Endothelial cell of umbilical vein (primary cell): ENCODE data around the gene MTG1. TPM values are rescaled to one million over a fixed set of nuclear protein-coding genes. Genes with fewer than 3 reads are reported as not detected.

ENCODE experiments used
- BruUV-seq: library from RNA; stranded (reverse); fragments of 400-500 nt; replicated peaks from 2 replicates; lab custom pipeline; 2021; lab: Mats Ljungman, UMichigan
- CTCF ChIA-PET: fragments of 300-600, 350-600 bp; sonication (Branson Sonifier 250); formaldehyde crosslinking; loops from one replicate; lab custom pipeline; 2021; ENCODE audit warnings: antibody characterized with exemption, inconsistent platforms; lab: Charles Lee
- POLR2A ChIA-PET: fragments of 300-600, 350-600 bp; sonication (Branson Sonifier 250); formaldehyde crosslinking; loops from one replicate; lab custom pipeline; 2021; ENCODE audit warnings: antibody characterized with exemption, inconsistent platforms; lab: Charles Lee
- DNase-seq: peaks from one replicate; pipeline ENCODE4 v3.0.0-alpha.2; 2011; ENCODE audit warnings: low read depth, low spot score
- FAIRE-seq: peaks from 2 replicates; lab custom pipeline; 2011; peaks lifted over from hg19 to GRCh38; lab: Jason Lieb, UNC
- H2AFZ ChIP-seq: 2 replicates; pipeline ENCODE4 v1.6.0; 2012; ENCODE audit warnings: low read depth, low read length, control low read depth, inconsistent platforms
- H3K27ac ChIP-seq: 2 replicates; pipeline ENCODE4 v1.5.1; 2011; ENCODE audit warnings: low read depth, mild to moderate bottlenecking, control low read depth, low read length, moderate library complexity; ENCODE audit not compliant: insufficient read depth
- H3K27me3 ChIP-seq, 2 experiments: 2 replicates each; pipeline versions ENCODE4 v1.6.0 to v1.6.1; 2011; ENCODE audit warnings: low read length in 2 of 2, mixed read lengths in 1 of 2; ENCODE audit not compliant: control insufficient read depth in 2 of 2, insufficient read depth in 2 of 2
- H3K36me3 ChIP-seq, 2 experiments: 2 replicates in 1 of 2; 3 replicates in 1 of 2; pipeline ENCODE4 v1.5.1; 2011; ENCODE audit warnings: low read length in 2 of 2, mild to moderate bottlenecking in 1 of 2, moderate library complexity in 1 of 2; ENCODE audit not compliant: control insufficient read depth in 2 of 2, insufficient read depth in 2 of 2; ENCODE audit errors: extremely low read depth in 1 of 2
- H3K4me1 ChIP-seq: 3 replicates; pipeline ENCODE4 v1.5.1; 2011; ENCODE audit warnings: mild to moderate bottlenecking, low read length; ENCODE audit not compliant: control insufficient read depth, insufficient read depth; ENCODE audit errors: extremely low read depth
- H3K4me2 ChIP-seq: 2 replicates; pipeline ENCODE4 v1.6.1; 2011; ENCODE audit warnings: low read length, control low read depth, mixed read lengths; ENCODE audit not compliant: insufficient read depth
- H3K4me3 ChIP-seq, 3 experiments: fragments of 200-600 bp in 1 of 3; sonication (generic), shearing (Covaris generic) in 1 of 3; replicated peaks in 1 of 3; 2 replicates each; pipeline ENCODE4 v1.5.1; 2011 to 2016; ENCODE audit warnings: control low read depth in 3 of 3, low read length in 3 of 3, mild to moderate bottlenecking in 2 of 3, inconsistent platforms in 1 of 3, low read depth in 1 of 3, moderate library complexity in 1 of 3; ENCODE audit not compliant: insufficient read depth in 1 of 3
- H3K79me2 ChIP-seq: 2 replicates; pipeline ENCODE4 v1.6.0; 2012; ENCODE audit warnings: low read length, inconsistent platforms; ENCODE audit not compliant: control insufficient read depth, insufficient read depth
- H3K9ac ChIP-seq: replicated peaks from 2 replicates; pipeline ENCODE3; 2011; ENCODE audit warnings: low read length, control low read depth; ENCODE audit not compliant: insufficient read depth; ENCODE audit errors: extremely low read depth
- H3K9me1 ChIP-seq: replicated peaks from 3 replicates; pipeline ENCODE4 v1.6.0; 2011; ENCODE audit warnings: mild to moderate bottlenecking, low read length; ENCODE audit not compliant: control insufficient read depth, insufficient read depth; ENCODE audit errors: extremely low read depth
- H3K9me3 ChIP-seq: replicated peaks from 2 replicates; pipeline ENCODE4 v1.5.1; 2012; ENCODE audit warnings: low read length, inconsistent platforms; ENCODE audit not compliant: control insufficient read depth, insufficient read depth
- H4K20me1 ChIP-seq: replicated peaks from 2 replicates; pipeline ENCODE3; 2011; ENCODE audit warnings: mild to moderate bottlenecking, low read length; ENCODE audit not compliant: control insufficient read depth, insufficient read depth; ENCODE audit errors: extremely low read depth
- EZH2 ChIP-seq: IDR thresholded peaks from 2 replicates; pipeline ENCODE4 v1.6.1; 2012; ENCODE audit warnings: borderline replicate concordance, low read depth, mild to moderate bottlenecking, moderate library complexity, low read length, inconsistent platforms; ENCODE audit not compliant: severe bottlenecking
- FOS ChIP-seq: IDR thresholded peaks from 2 replicates; pipeline ENCODE4 v1.6.1; 2011; ENCODE audit warnings: mild to moderate bottlenecking, low read length, moderate library complexity, borderline replicate concordance; ENCODE audit not compliant: insufficient read depth
- GATA2 ChIP-seq: IDR thresholded peaks from 2 replicates; pipeline ENCODE4 v1.7.0; 2011; ENCODE audit warnings: low read depth, mild to moderate bottlenecking, moderate library complexity, mixed read lengths, low read length; ENCODE audit not compliant: insufficient read length, insufficient read depth
- JUN ChIP-seq: IDR thresholded peaks from 2 replicates; pipeline ENCODE4 v1.6.1; 2011; ENCODE audit warnings: borderline replicate concordance, low read depth; ENCODE audit not compliant: insufficient read length, insufficient read depth
- MAX ChIP-seq: IDR thresholded peaks from 2 replicates; pipeline ENCODE4 v1.6.1; 2011; ENCODE audit not compliant: insufficient read depth, insufficient read length
- MYC ChIP-seq: IDR thresholded peaks from one replicate; pipeline ENCODE4 v1.6.1; 2011; ENCODE audit warnings: mild to moderate bottlenecking, low read depth, low read length
- POLR2A ChIP-seq: IDR thresholded peaks from 2 replicates; pipeline ENCODE4 v1.6.1; 2012; ENCODE audit warnings: low read depth, mild to moderate bottlenecking, control low read depth, low read length
- POLR2AphosphoS5 ChIP-seq: IDR thresholded peaks from 2 replicates; pipeline ENCODE4 v1.6.1; 2012; ENCODE audit warnings: low read depth, mild to moderate bottlenecking, control low read depth, low read length, moderate library complexity; ENCODE audit not compliant: insufficient read depth
- dilution Hi-C: fragments of 300-500 bp; cut with MboI; formaldehyde crosslinking; loops from one replicate; pipeline ENCODE4 v1.15.0; 2019; ENCODE audit warnings: low sequenced_read_pairs; ENCODE audit not compliant: extremely low pct_ligation_motif_present
- intact Hi-C: fragments of 100-400 bp; cut with micrococcal nuclease; formaldehyde crosslinking; loops from one replicate; pipeline ENCODE4 v1.10.0; 2022
- polyA plus RNA-seq, 4 experiments: library from polyadenylated mRNA; depleted of rRNA in 3 of 4; stranded (reverse) in 3 of 4; unstranded in 1 of 4; fragments of >200 nt; gene quantifications; 2 replicates each; pipeline versions ENCODE4 v1.2.1 to v1.2.3, GENCODE V29; 2011 to 2012; ENCODE audit warnings: missing spikeins in 1 of 4
- total RNA-seq: library from RNA; stranded (reverse); gene quantifications from 2 replicates; pipeline ENCODE4 v1.2.3, GENCODE V29; 2021
- TF ChIP-seq, protein P1 (sequence below), 2 donors: IDR thresholded peaks; 1 replicate in 1 of 2; 2 replicates in 1 of 2; pipeline ENCODE4 v1.5.1; 2011; ENCODE audit warnings: low read length in 2 of 2, mild to moderate bottlenecking in 2 of 2, moderate library complexity in 2 of 2, control low read depth in 1 of 2, inconsistent platforms in 1 of 2, low read depth in 1 of 2; ENCODE audit not compliant: insufficient read depth in 1 of 2; ENCODE audit errors: extremely low read depth in 1 of 2

Gene MTG1
- total and polyA plus RNA-seq, 2 donors (not counting 3 experiments of a cell fraction or from before 2014, with no cell fraction given), result 66.5 to 91.6 TPM

- H3K79me2 ChIP-seq, result no peaks in the 10 kb centered on the region
- H3K9me3 ChIP-seq, result no peaks in the 10 kb centered on the region
- TF ChIP-seq MYC (no peak), POLR2AphosphoS5 (no peak), EZH2 (no peak), GATA2 (no peak), JUN (no peak), MAX (no peak), FOS (no peak), POLR2A (no peak)
- TF ChIP-seq, protein P1, sequence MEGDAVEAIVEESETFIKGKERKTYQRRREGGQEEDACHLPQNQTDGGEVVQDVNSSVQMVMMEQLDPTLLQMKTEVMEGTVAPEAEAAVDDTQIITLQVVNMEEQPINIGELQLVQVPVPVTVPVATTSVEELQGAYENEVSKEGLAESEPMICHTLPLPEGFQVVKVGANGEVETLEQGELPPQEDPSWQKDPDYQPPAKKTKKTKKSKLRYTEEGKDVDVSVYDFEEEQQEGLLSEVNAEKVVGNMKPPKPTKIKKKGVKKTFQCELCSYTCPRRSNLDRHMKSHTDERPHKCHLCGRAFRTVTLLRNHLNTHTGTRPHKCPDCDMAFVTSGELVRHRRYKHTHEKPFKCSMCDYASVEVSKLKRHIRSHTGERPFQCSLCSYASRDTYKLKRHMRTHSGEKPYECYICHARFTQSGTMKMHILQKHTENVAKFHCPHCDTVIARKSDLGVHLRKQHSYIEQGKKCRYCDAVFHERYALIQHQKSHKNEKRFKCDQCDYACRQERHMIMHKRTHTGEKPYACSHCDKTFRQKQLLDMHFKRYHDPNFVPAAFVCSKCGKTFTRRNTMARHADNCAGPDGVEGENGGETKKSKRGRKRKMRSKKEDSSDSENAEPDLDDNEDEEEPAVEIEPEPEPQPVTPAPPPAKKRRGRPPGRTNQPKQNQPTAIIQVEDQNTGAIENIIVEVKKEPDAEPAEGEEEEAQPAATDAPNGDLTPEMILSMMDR (IDR thresholded peaks at IDR 0.05; ENCODE audit: extremely low read depth in 1 of 2, insufficient read depth in 1 of 2, low read depth in 1 of 2, low read length in 2 of 2), result no peak
- CTCF ChIA-PET, result no interaction called here
- no peak for FAIRE-seq
- H3K27me3 ChIP-seq, result no peaks in the 10 kb centered on the region
- no peak overlapping the region for H2AFZ ChIP-seq
- dilution Hi-C loops, result no loop called here
- H3K9me1 ChIP-seq, result no peaks in the 10 kb centered on the region
- H4K20me1 ChIP-seq, result no peaks in the 10 kb centered on the region
- no TSS peak for BruUV-seq
- H3K4me3 ChIP-seq, result no peak overlapping the region
- H3K4me1 ChIP-seq, result no peaks in the 10 kb centered on the region
- no peak for DNase-seq
- no peak overlapping the region for H3K4me2 ChIP-seq
- intact Hi-C loops, result no loop called here
- no peak overlapping the region for H3K9ac ChIP-seq
- H3K36me3 ChIP-seq, result no peaks in the 10 kb centered on the region
- H3K27ac ChIP-seq, result no peak overlapping the region
- POLR2A ChIA-PET, result no interaction called here
Measured at GRCh38 chr10:133442191-133442966, 48.4 kb downstream of the MTG1 start.
